Effector CD4-positive, alpha-beta T cell (primary cell): ENCODE data around the gene LRP1B.

Source experiments
- DNase-seq: peaks from one replicate; pipeline ENCODE4 v3.0.0-alpha.2; 2020

The LRP1B gene

DNA sequence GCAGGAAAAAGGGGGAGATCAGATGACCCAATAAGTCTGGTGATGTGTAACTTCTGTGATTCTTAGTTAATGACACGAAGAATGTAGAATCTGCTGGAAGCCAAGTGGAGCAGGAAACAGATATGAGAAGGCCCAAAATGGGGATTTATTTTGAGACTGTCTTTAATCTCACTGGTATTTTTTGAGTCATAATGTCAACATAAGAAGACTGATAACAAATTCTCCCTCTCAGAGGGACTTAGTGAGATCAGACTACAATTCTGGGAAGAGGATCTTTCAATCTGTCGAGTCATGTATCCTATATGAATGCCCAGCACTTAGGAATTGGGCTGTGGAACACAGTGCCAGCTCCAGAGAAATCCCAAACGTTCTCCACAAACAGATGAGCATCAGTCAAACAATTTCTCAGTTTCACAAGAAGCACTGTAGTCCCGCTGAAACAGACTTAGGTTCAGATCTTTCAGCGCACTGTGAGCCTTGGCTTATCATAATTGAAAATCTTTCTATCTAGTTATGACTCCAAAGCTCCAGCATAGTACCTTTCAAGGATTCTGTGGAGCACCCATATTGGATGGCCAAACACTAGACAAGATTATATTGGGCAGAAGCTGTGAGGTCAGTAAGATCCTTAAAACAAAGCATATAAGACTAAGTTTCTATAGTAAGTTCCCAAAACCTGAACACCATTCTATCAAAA, 738.2 kb downstream of the LRP1B start:
- no peak for DNase-seq

DNA sequence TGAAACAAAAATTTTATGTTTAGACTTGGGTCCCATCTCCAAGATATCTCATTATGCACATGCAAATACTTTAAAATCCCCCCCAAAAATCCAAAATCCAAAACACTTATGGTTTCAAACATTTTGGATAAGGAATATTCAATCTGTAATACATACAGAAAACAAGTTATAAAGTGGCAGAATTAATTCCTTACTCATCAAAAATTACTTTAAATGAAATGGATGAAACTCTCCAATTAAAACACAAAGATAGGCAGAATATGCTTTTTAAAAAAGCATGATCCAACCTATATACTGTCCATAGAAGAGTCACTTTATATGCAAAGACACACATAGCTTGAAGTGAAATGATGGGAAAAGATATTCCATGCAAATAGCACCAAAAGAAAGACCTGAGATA, 744.6 kb downstream of the LRP1B start:
- DNase-seq: no peak

DNA sequence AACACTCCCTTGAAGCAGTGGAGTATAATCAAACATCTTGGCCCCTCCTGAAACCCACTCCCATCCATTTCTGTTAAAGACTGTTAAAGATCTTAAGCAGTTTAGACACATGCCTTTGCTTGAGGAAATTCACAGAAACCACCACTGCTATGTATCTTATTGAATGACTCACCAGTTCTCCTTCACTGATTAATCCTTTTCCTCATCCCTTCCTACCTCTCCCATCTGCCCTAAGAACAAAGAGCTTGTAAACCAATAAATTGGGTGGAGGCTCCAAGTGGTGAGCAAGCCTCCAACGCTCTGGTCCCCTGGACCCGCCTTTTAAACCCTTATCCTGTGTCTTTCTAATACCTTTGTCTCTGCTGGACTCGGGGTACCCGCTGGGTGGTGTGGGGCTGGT, 746.1 kb downstream of the LRP1B start:
- DNase-seq: no peak

DNA sequence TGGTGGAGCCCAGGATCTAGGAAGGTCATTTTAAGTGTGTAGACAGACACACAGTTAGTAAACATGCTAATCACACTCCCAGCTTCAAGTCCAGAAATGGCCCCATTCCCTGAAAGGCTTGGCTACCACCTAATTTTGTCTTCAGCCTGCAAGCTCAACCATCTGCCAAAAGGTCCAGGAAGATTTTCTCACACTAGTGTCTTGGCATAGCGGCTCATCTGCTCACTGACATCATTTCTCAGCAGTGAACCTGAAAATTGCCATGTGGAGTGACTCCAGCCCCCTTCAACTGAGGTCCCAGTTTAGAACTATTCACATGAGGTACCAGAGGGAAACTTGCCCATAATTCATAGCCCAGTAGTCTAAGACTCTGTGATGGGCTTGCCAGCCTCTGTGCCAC, 748.9 kb downstream of the LRP1B start:
- DNase-seq: no peak

DNA sequence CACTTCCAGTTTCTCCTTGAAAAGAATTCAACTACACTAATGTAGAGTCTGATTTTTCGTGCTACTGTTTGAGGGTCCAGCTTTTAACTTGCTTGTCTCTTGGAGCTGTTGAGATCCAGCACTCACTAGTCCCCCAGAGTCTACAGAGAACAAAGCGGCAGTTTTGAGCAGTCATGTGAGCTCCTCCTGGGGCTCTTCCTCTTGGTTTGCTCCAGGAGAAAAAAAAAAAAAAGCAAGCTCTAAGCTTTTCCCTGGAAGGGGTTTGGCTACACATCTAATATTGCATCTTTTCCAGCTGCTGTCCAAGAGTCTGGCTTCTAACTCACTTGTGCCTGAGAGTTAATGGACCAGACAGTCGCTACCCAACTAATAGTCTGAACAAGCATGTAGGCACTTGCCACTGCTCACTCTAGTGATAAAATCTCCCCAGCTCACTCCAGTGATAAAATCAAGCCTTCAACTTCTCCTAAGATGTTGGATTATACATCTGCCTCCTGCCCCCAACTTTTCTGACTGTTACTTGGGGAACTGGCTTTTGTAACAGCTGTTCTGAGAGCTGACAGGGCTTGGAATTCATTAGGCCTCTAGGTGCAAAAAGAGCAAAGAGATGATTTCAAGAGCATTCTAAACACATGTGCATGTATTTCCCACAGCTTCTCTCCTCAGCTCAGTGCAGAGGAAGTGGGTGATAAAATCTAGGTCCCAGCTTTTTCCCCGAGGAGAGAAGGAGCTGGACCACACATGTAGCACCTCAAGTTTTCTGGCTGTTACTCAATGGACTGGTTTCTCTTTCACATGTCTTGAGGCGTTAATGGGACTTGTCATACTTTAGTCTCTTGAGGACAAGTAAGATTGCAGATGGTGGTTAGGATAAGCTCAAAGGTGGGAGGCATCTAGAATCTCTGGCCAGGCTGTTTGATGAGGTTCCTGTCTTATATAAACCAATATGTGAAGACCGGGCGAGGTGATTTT, 750.5 kb downstream of the LRP1B start:
- no peak for DNase-seq

DNA sequence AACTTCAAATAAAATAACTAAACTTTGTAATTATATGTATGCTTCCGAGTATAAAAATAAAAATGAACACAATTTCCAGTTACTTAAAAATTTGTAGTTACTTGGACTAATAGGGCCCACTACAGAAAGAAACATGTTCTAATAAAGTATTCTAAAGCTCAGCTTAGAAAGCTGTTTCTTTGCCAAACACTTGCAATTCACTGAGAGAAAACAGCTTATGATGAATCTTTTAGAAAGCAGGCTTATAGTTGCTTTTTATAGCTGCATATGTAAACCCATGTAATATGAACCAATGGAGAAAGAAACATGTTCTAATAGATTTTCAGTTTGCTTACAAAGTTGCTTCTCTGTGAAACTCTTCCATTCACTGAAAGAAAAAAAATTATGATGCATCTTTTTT, 766.0 kb downstream of the LRP1B start:
- no peak for DNase-seq

DNA sequence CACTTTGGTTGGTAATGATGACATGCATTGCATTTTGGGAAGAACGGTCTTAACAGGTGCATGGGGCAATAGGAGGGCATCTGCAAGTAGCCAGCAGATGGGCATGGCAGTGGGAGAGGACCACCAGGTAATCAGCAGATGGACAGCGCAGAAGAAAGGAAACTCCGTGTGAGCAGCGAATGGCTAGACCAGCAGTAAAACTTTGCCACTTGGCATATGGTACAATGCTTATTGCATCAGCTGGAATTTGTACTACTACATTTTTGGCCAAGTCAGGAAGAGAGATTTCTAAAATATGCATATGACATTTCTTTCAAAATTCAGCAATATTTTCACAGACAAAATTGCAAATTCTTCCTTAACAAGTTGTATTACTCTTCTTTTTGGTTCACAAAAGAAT, 768.5 kb downstream of the LRP1B start:
- DNase-seq: no peak

DNA sequence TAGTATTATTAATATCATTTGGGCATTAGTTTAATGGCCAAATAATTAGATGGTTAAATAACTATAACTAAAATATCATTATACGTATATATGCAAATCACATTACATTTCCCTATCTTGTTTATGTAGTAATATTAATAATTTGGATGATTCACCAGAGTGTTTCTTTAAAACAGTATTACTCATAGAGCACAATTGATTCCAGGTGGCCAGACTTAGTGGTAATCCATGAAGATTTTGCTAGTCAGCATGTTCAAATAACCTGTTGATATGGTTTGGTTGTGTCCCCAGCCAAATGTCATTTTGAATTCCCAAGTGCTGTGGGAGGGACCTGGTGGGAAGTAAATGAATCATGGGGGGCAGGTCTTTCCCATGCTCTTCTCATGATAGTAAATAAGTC, 782.3 kb downstream of the LRP1B start:
- no peak for DNase-seq

DNA sequence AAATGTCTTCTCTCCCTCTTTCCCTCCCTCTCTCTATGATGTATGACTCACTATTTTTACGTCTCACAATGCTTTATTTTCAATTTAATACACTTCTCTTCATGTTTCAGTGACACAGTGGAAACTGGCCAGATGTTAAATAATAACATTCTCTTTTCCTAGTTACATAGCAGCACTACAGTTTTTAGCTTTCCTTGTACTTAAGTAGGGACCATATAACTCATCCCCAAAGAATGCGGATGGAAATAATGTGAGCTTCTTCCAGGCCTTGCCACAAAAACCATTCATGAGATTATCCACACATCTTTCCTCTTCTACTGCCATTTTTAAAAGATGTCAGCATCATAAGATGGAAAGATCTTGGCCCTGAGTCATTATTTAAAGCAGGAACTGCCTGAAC, 789.4 kb downstream of the LRP1B start:
- DNase-seq: no peak

DNA sequence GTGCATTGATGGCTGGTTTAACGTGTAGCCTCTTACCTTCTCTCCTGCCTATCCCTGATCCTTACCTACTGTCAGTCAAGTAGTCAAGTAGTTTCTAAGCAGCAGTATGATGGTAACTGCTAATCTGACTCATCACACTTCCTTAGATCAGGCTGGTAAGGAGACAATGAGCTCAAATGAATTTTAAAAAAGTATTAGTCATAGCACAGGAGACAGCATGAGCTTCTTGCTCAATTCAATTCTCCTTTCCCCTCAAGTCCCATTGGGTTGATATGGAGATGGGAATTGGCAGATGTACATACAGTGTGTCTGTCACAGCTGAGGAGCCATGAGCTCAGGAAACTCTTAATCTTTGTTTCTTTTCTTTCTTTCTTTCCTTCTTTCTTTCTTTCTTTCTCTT, 799.7 kb downstream of the LRP1B start:
- no peak for DNase-seq

DNA sequence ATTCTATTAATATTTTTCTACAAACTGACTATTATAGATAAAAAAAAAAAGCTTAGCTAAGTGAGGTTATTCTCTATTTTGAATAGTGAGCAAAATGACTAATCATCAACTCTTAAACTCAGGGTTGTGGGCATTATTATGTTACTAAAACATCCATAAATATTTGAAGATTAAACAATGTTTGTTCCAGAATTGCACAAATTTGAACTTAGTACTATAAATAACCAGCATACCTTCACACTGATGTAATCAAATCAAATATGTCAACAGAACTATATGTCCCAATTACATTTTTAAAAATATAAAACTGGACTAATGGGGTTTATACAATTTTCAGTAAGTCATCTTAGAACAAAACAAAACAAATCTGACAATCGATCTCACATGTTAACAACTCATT, 800.9 kb downstream of the LRP1B start:
- DNase-seq: no peak

DNA sequence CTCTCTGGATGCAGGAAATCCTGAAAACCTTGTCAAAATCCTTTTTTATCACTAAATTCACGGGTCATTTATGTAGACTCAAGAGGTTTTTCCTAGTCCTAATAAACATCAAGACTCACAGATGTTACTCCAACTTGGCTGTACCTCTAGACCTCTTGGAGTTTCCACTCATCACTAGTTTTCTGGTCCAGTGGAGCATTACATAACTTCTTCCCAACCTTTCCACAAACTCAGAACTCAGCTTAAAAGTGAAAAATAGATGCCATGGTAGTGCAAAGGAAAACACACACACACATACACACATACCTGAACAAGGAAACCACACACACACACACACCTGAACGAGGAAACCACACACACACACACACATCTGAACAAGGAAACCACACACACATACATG, 807.2 kb downstream of the LRP1B start:
- DNase-seq: no peak

DNA sequence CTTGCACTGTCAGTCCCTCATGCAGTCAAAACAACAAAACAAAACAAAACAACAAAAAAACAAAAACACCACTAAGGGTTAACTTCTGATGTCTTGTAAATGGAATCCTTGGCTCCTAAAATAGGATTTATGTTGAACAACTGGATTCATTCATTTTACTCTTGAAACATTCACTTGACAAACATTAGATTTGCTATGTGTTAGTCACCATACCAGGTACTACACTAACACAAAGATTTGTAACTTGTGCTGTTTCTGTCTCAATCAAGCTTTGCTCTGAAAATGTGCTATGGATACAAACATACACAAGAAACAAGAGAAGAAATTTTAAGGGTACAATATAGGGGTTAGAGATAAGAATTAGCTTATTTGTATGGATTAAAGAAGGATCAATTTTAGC, 812.8 kb downstream of the LRP1B start:
- no peak for DNase-seq

DNA sequence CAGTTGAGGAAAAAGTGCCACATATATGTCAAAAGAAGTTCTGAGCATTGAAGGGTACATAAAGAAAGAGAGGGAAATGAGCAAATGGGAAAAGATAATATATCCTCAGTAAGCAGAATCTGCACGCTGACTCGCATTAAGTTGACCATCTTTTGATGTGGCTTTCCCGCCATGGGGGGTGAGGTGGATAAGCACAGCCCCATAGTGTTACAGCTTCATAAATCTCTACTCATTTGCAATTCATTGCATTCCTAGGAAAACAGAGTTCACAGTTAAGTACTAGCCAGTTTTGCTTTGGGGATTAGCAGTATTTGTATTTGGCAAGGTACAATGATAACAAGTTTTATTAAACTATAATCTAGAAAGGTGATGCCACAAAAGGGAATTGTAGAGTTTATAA, 814.2 kb downstream of the LRP1B start:
- DNase-seq: no peak

DNA sequence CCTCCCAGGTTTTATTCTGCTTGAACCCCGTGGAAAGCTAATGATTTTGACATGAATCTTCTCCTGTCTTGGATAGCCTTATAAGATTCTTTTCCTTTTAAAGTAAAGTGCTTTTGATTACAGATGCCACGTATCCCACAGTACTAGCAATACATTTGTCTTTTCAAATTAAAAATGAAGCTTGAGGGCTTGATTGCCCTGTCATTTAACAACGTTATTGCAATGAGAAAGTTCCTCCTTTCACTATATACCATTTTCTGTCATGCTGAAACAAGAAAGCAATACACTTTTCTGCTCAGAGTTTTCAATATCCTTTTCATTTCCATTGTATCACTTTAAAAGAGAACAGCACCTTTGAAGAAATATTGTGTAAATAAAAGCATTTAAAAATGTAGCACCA, 814.7 kb downstream of the LRP1B start:
- no peak for DNase-seq

DNA sequence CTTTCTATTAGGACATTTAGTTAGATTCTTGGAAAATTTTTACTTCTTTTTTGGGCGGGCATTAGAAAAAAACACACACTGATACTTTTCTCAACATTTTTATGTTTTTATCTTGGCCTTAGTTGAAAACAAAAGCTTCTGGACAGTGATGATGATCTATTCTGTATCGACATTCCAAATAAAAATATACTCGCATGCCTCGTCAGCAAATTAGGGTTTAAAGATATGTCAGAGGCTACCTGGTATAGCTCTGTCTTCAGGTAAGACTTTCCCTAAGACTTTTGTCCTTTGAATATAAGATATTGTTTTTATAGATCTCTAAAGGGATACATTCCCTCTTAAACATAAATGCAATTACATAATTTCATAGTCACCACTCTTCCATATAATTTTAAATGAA, 816.8 kb downstream of the LRP1B start:
- DNase-seq: no peak

DNA sequence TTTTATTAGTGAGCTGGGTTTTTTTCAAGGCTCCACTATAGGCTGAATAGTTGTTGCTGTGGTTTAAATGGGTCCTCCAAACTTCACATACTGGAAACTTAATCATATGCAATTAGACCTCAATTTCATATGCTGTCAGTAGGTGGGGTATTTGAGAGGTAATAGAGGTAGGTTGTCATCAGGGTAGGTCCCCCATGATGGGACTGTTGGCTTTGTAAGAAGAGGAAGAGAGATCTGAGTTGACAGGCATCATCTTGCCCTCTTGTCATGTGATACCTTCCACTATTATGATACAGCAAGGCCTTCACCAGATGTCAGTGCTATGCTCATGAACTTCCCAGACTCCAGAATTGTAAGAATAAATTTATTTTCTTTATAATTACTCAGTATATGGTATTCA, 819.4 kb downstream of the LRP1B start:
- DNase-seq: no peak

DNA sequence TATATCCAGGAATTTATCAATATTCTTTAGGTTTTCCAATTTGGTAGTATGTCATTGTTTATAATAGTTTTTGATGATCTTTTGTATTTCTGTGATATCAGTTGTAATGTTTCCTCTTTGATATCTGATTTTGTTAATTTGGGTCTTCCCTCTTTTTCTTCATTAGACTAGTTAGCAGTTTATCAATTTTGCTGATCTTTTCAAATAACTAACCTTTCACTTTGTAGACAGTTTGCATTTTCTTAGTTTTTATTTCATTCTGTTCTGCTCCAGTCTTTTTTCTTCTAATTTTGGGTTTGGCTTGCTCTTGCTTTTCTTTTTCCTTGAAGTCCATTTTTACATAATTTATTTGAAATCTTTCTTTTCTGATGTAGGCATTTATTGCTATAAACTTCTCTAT, 824.4 kb downstream of the LRP1B start:
- DNase-seq: no peak

DNA sequence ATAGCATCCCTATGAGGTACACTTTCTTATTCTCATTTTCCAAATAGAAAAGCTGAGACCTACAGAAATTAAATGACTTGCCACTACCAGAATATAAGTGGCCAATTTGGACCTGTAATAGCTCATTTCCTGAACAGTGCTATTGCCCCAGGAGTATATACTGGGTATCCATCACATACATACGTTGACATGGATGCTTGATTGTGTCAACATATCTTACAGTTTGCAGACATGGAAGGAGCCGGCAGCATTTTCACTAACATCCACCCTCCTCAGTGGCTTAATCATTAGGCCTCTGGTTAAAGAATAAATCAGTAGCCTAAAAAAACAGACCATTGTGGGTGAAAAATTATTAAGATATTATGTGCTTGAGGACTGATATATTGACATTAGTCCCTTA, 829.3 kb downstream of the LRP1B start:
- DNase-seq: no peak

DNA sequence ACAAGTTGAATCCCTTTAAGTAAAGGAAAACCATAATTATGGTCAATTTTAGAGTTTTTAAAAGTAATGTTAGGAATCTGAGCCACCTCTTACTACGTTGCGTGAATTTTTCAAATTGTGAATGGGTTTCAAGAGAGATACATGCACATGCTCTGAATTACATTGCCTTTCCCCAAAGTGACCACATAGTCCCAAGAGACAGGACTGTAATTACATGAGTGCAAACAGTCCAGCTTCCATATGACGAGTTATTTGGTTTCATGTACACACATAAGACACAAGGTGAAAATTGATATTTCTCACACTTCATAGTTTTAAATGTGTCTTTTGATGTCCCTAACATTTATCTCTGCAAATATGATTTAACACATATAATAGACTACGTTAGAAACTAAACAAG, 850.8 kb downstream of the LRP1B start:
- DNase-seq: no peak

DNA sequence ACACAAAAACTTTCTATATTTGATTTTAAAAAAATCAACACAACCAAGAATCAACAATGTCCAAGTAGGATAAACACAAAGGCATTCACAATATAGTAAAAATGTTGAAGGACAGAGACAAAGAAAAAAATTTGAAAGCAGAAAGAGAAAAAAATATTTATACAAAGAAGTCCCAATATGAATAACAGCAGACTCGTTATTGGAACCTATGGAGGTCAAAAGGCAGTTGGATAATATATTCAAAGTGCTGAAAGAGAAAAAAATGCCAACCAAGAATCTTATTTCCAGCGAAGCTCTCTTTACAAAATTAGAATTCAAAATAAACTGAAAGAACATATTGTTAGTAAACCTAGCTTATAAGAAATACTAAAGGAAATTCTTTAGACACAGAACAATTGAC, 859.5 kb downstream of the LRP1B start:
- DNase-seq: no peak

DNA sequence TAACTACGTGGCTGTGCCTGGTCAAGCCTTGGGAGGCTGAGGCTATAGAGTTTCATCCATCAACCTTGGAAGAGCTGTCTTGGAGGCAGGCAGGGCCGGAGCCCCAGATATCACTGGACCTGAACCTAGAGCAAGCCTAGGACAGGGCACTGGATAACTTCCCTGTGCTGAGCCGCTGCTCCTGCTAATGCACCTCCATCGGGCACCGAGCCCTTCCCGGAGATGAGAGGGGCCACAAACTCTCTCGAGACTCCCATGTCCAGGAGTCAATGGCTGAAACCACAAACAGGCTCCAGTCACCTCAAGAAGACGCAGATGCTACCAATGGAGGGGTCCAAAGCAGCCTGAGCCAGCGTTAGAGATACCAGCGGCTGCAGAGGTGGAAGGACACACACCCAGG, 866.0 kb downstream of the LRP1B start:
- no peak for DNase-seq

DNA sequence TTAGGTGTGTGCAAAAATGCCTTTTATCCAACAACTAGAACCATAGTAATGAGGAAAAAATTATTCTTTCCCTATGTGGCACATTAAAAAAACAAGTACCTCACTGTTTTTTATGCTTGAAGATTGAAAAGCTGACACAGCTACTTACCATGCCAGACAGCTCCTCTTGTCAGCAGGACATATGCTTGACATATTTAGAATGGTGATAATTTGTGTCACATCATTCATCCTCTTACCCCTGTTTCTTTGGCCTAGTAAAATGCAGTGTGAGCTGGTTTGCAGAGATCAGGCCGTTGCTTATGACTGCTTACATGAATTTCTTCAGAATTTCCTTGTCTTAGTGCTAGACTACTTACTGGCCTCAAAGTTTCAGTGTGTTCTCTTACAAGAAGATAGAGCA, 869.9 kb downstream of the LRP1B start:
- DNase-seq: no peak

DNA sequence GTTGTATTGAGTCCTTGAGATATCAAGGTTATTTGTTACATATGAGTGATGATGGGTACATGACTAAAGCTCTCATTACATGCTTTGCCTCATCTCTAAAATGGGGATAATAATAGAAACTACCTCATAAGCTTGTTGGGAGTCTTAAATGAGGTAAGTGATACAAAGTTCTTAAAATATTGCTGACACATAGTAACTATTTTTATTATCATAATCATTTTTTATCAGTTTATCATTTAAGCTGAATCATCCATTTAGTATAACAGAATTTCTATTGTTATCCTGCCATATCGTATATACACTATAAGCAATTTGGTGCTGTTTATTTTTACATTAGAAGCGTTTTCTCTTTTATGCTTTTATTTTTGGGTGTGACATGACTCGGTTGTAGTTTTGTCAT, 871.1 kb downstream of the LRP1B start:
- DNase-seq: no peak

DNA sequence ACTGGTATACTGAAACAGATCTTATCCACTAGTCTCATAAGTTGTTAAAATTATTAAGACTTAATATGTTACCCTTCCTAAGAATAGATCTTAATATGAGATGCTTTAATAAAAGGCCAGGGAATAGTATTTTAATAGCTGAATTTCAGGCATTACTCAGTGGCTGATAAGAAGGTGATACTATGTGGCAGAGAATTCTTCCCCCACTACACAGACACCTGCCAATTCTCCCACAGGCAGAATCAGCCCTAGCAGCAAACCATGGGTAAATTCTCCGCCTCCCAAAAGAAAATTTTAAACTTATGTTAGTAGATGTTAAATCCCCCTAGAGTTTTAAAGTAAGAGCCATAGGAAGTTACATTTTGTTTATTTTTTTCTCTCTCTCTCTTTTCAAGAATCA, 888.8 kb downstream of the LRP1B start:
- DNase-seq: no peak
